ENCODE results near the gene LPO.

DNA sequence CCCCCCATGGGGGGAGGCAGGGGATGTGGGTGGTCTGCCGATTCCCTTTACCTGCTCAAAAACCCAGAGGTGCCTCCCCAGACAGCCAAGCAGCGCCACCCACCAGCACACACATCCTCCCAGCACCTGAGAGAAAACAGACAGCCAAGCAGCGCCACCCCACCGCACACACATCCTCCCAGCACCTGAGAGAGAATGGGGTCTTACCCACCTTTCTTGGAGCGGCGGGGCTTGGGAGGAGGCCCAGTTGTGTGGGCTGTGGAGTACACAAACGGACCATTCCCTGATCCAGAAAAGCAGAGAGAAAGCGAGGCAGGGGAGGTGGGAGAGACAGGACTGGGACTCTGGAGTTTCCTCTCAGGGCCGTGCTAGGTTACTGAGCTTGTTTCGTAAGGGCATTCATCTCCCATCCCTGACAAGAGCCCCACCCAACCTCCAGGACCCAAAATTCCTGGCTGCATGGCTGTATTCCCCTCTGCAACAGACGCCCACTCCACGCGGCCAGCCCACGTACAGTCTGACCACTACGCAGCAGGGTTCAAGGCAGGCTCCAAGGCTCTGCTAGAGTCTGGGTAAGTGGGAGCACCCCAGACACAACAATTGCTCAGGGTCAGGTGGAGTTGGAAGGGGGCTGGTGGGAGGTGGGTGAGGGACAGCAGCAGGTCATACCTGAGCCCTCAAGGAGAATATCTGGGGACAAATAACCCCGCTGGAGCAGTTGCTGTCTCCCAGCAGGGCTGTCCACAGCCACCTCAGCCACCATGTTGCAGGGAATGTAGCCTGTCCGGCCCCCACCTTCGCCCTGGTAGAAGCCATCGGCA, 68.0 kb downstream of the LPO start:
- TF ChIP-seq, protein P1, sequence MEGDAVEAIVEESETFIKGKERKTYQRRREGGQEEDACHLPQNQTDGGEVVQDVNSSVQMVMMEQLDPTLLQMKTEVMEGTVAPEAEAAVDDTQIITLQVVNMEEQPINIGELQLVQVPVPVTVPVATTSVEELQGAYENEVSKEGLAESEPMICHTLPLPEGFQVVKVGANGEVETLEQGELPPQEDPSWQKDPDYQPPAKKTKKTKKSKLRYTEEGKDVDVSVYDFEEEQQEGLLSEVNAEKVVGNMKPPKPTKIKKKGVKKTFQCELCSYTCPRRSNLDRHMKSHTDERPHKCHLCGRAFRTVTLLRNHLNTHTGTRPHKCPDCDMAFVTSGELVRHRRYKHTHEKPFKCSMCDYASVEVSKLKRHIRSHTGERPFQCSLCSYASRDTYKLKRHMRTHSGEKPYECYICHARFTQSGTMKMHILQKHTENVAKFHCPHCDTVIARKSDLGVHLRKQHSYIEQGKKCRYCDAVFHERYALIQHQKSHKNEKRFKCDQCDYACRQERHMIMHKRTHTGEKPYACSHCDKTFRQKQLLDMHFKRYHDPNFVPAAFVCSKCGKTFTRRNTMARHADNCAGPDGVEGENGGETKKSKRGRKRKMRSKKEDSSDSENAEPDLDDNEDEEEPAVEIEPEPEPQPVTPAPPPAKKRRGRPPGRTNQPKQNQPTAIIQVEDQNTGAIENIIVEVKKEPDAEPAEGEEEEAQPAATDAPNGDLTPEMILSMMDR (IDR thresholded peaks at IDR 0.05; ENCODE audit: insufficient read depth, low read length, poor library complexity, severe bottlenecking), result no peak
- no peak for TF ChIP-seq EZH2phosphoT487 (conservative IDR thresholded peaks at IDR 0.05; ENCODE audit: low read length)

Measured in SU-DHL-6 (cell line).